HL-60 (cell line): ENCODE measurements around the gene DIP2B.

ENCODE experiments used
- DNase-seq, 2 experiments: peaks; one replicate each; pipeline ENCODE4 v3.0.0-alpha.2; 2010 to 2020; ENCODE audit warnings: low read depth in 1 of 2, low spot score in 1 of 2
- H3K27ac ChIP-seq: fragments of 250-450 bp; sonication (Bioruptor Pico); replicated peaks from 2 replicates; pipeline ENCODE4 v1.5.1; 2020; ENCODE audit warnings: mild to moderate bottlenecking, moderate library complexity
- H3K27me3 ChIP-seq: fragments of 250-450 bp; sonication (Bioruptor Pico); 2 replicates; pipeline ENCODE4 v1.5.1; 2021; ENCODE audit warnings: mild to moderate bottlenecking, moderate library complexity; ENCODE audit not compliant: insufficient read depth, poor library complexity, severe bottlenecking
- H3K4me3 ChIP-seq: replicated peaks from 2 replicates; pipeline ENCODE4 v1.5.1; 2011; ENCODE audit warnings: mild to moderate bottlenecking, control low read depth, low read length; ENCODE audit not compliant: insufficient read depth
- CTCF ChIP-seq: IDR thresholded peaks from one replicate; pipeline ENCODE4 v1.5.1; 2011; ENCODE audit warnings: low read length, control low read depth, inconsistent platforms; ENCODE audit not compliant: insufficient read depth
- GABPA ChIP-seq: IDR thresholded peaks from 2 replicates; pipeline ENCODE4 v1.6.1; 2012; ENCODE audit warnings: low read depth
- POLR2AphosphoS5 ChIP-seq: IDR thresholded peaks from 2 replicates; pipeline ENCODE4 v1.6.1; 2012; ENCODE audit warnings: low read depth
- REST ChIP-seq: IDR thresholded peaks from 2 replicates; pipeline ENCODE4 v1.6.1; 2012; ENCODE audit warnings: low read depth; ENCODE audit not compliant: insufficient replicate concordance
- SPI1 ChIP-seq: IDR thresholded peaks from 2 replicates; pipeline ENCODE4 v1.6.1; 2012; ENCODE audit warnings: low read depth, mild to moderate bottlenecking, borderline replicate concordance

The DIP2B gene

GRCh38 chr12:50564948-50565297, 60.1 kb downstream of the DIP2B start:
- no peak for DNase-seq
- TF ChIP-seq CTCF (no peak), GABPA (no peak), SPI1 (no peak), REST (no peak), POLR2AphosphoS5 (no peak)
- H3K4me3 ChIP-seq = no peak overlapping the region
- no peaks in the 10 kb centered on the region for H3K27me3 ChIP-seq
- no peak overlapping the region for H3K27ac ChIP-seq

- TF ChIP-seq POLR2AphosphoS5 (no peak), SPI1 (no peak), CTCF (no peak), REST (no peak), GABPA (no peak)
- Histone ChIP-seq H3K27ac (no peak overlapping the region), H3K4me3 (no peak overlapping the region), H3K27me3 (no peaks in the 10 kb centered on the region)
- DNase-seq = no peak
Measured at GRCh38 chr12:50566066-50566465, 61.3 kb downstream of the DIP2B start.

GRCh38 chr12:50567926-50568325, 63.1 kb downstream of the DIP2B start:
- no peak overlapping the region for H3K4me3 ChIP-seq
- DNase-seq = no peak
- H3K27me3 ChIP-seq = no peaks in the 10 kb centered on the region
- TF ChIP-seq REST (no peak), CTCF (no peak), POLR2AphosphoS5 (no peak)
- no peak overlapping the region for H3K27ac ChIP-seq
